ENCODE data around the gene ADAMTS1.

- TF ChIP-seq CTCF (IDR thresholded peaks at IDR 0.05) (no peak), POLR2A (IDR thresholded peaks at IDR 0.05) (no peak)
Measured at GRCh38 chr21:26874347-26874746, 29.1 kb upstream of the ADAMTS1 start.

Measured in right lobe of liver (tissue), 4 donors.